ENCODE data around the gene TAS2R14. TPM values are rescaled to one million over a fixed set of nuclear protein-coding genes. Genes with fewer than 3 reads are reported as not detected.

The TAS2R14 gene
- total RNA-seq, 2 experiments from 2014 or later = 1.5 to 1.8 TPM

GRCh38 chr12:10891937-10892336 is 47.1 kb downstream of the TAS2R14 start:
- no peaks in the 10 kb centered on the region for H3K4me1 Mint-ChIP-seq
- H3K9me3 Mint-ChIP-seq (ENCODE audit: low read depth) = no peaks in the 10 kb centered on the region
- CTCF ChIA-PET = no interaction called here
- peaks cover 6% of the 10 kb centered on the region for H3K36me3 Mint-ChIP-seq
- no peak for DNase-seq
- H3K27ac Mint-ChIP-seq = no peak overlapping the region
- no peaks in the 10 kb centered on the region for H3K27me3 Mint-ChIP-seq
- ATAC-seq = no peak
- H3K4me3 Mint-ChIP-seq = no peak overlapping the region

GRCh38 chr12:10889226-10889625 is 49.8 kb downstream of the TAS2R14 start:
- no peak overlapping the region for H3K4me3 Mint-ChIP-seq
- DNase-seq (no peak), ATAC-seq (no peak)
- no peak overlapping the region for H3K27ac Mint-ChIP-seq
- no peaks in the 10 kb centered on the region for H3K9me3 Mint-ChIP-seq (ENCODE audit: low read depth)
- peaks cover 6% of the 10 kb centered on the region for H3K36me3 Mint-ChIP-seq
- CTCF ChIA-PET = no interaction called here
- H3K27me3 Mint-ChIP-seq = no peaks in the 10 kb centered on the region
- H3K4me1 Mint-ChIP-seq = no peaks in the 10 kb centered on the region

Other genes with a start within 250 kb of the TAS2R14 start
- gene YBX3, start 215.9 kb downstream of the TAS2R14 start, total RNA-seq = 100 to 1,000 TPM; 122 to 139 TPM
- gene TAS2R7, start 136.6 kb downstream of the TAS2R14 start, total RNA-seq = not detected
- gene TAS2R8, start 132.0 kb downstream of the TAS2R14 start, total RNA-seq = not detected
- not detected for gene TAS2R9, start 129.1 kb downstream of the TAS2R14 start, total RNA-seq
- gene TAS2R10, start 112.9 kb downstream of the TAS2R14 start, total RNA-seq = under 1 TPM in 1 of 2 experiments, not detected in 1; 0.29 TPM
- gene PRR4, start 89.8 kb downstream of the TAS2R14 start, total RNA-seq = 1 to 10 TPM; 1.3 to 2.2 TPM
- 10 to 100 TPM; 13.5 to 23.0 TPM for gene PRH1, start 55.0 kb downstream of the TAS2R14 start, total RNA-seq
- gene TAS2R13, start 29.7 kb downstream of the TAS2R14 start, total RNA-seq = 1 to 10 TPM in 1 of 2 experiments, under 1 TPM in 1; 0.45 to 1.3 TPM
- under 1 TPM in 1 of 2 experiments, not detected in 1; 0.76 TPM for gene PRH2, start 10.0 kb downstream of the TAS2R14 start, total RNA-seq
- 1 to 10 TPM in 1 of 2 experiments, under 1 TPM in 1; 0.89 to 1.1 TPM for gene TAS2R50, start 47.6 kb upstream of the TAS2R14 start, total RNA-seq
- gene TAS2R20, start 59.0 kb upstream of the TAS2R14 start, total RNA-seq = 1 to 10 TPM; 1.5 to 2.0 TPM
- gene TAS2R19, start 83.4 kb upstream of the TAS2R14 start, total RNA-seq = 1 to 10 TPM; 1.8 to 2.0 TPM
- gene TAS2R31, start 92.1 kb upstream of the TAS2R14 start, total RNA-seq = 1 to 10 TPM; 2.0 to 5.2 TPM
- gene TAS2R46, start 123.0 kb upstream of the TAS2R14 start, total RNA-seq = 1 to 10 TPM in 1 of 2 experiments, under 1 TPM in 1; 0.73 to 1.1 TPM
- under 1 TPM; 0.28 to 0.53 TPM for gene TAS2R43, start 153.1 kb upstream of the TAS2R14 start, total RNA-seq
- 1 to 10 TPM; 2.1 to 3.4 TPM for gene TAS2R30, start 195.4 kb upstream of the TAS2R14 start, total RNA-seq
- gene SMIM10L1, start 231.9 kb upstream of the TAS2R14 start, total RNA-seq = 1 to 10 TPM; 8.8 to 9.0 TPM
- gene TAS2R42, start 247.7 kb upstream of the TAS2R14 start, total RNA-seq = not detected